ENCODE results near the gene ADNP.

DNA sequence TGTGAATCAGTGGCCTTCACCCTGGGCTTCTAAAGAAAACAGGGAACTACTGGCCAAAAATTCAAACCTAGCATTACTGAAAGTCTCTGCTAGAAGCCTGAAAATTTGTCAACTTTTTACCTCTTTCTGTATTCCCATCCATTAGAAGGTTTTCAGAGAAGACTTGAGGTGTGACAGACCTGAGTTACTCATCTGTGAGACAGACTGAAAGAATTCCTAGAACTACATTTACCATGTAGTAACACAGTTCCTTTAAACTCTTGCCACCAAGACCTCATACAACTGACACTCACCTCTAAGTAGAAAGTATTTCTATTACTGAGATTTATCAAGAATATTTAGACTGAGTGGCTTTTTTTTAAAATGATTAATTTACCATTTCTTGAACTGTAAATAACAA lies 22.6 kb upstream of the ADNP start:
- TF ChIP-seq CTCF (IDR thresholded peaks at IDR 0.05) = no peak
- no peak for TF ChIP-seq EZH2phosphoT487 (IDR thresholded peaks at IDR 0.05)
- no peak for TF ChIP-seq EZH2 (IDR thresholded peaks at IDR 0.05)
